Breast epithelium (tissue), 4 donors: ENCODE data around the gene ATP5PB. TPM values are rescaled to one million over a fixed set of nuclear protein-coding genes. Genes with fewer than 3 reads are reported as not detected.

Source experiments
- DNase-seq, 2 donors: peaks; one replicate each; pipeline ENCODE4 v3.0.0-alpha.2; 2019; ENCODE audit warnings: low spot score in 2 of 2
- H3K27ac ChIP-seq, 2 donors: fragments of 200-600 bp; sonication (generic) in 1 of 2; one replicate each; pipeline ENCODE4 v1.5.1; 2016 to 2019; ENCODE audit warnings: mild to moderate bottlenecking in 1 of 2
- H3K27me3 ChIP-seq, 2 donors: fragments of 200-600 bp; sonication (generic) in 1 of 2; one replicate each; pipeline versions ENCODE4 v1.5.1 to v1.6.0; 2017 to 2019; ENCODE audit warnings: control low read depth in 1 of 2, mild to moderate bottlenecking in 1 of 2
- H3K36me3 ChIP-seq: fragments of 200-600 bp; one replicate; pipeline ENCODE4 v1.5.1; 2019
- H3K4me1 ChIP-seq, 2 donors: fragments of 200-600 bp; sonication (generic); one replicate each; pipeline ENCODE4 v1.5.1; 2016 to 2019; ENCODE audit warnings: control low read depth in 1 of 2
- H3K4me3 ChIP-seq, 3 donors: fragments of 200-600 bp; sonication (generic); 1 replicate in 2 of 3; 2 replicates in 1 of 3; pipeline ENCODE4 v1.5.1; 2016 to 2019; ENCODE audit warnings: mild to moderate bottlenecking in 3 of 3, moderate library complexity in 2 of 3
- H3K9me3 ChIP-seq, 2 donors: fragments of 200-600 bp; sonication (generic) in 1 of 2; one replicate each; pipeline ENCODE4 v1.5.1; 2016 to 2019; ENCODE audit warnings: control low read depth in 1 of 2
- POLR2A ChIP-seq: fragments of 450-650 bp; IDR thresholded peaks from one replicate; pipeline ENCODE4 v1.6.1; 2016; ENCODE audit warnings: antibody characterized with exemption, mild to moderate bottlenecking, moderate library complexity
- POLR2AphosphoS5 ChIP-seq, 3 donors: sonication (generic); formaldehyde crosslinking; IDR thresholded peaks; one replicate each; pipeline ENCODE4 v1.6.1; 2017; ENCODE audit warnings: antibody characterized with exemption in 3 of 3
- intact Hi-C: fragments of 100-400 bp; cut with DNase I; formaldehyde crosslinking; loops from one replicate; pipeline ENCODE4 v1.15.1; 2023; ENCODE audit warnings: low total_unique reads
- total RNA-seq, 3 donors: library from RNA; depleted of rRNA; stranded (reverse); fragments of >200 nt; gene quantifications; one replicate each; pipeline ENCODE4 v1.1.0, GENCODE V29; 2016
- TF ChIP-seq, protein P1 (sequence below), 3 donors: fragments of 450-650 bp; IDR thresholded peaks; one replicate each; pipeline ENCODE4 v1.5.1; 2016 to 2017; ENCODE audit warnings: antibody characterized with exemption in 3 of 3, mild to moderate bottlenecking in 3 of 3, moderate library complexity in 3 of 3

The ATP5PB gene
- total RNA-seq, 3 donors from 2014 or later, result 143 to 159 (median 148) TPM

DNA sequence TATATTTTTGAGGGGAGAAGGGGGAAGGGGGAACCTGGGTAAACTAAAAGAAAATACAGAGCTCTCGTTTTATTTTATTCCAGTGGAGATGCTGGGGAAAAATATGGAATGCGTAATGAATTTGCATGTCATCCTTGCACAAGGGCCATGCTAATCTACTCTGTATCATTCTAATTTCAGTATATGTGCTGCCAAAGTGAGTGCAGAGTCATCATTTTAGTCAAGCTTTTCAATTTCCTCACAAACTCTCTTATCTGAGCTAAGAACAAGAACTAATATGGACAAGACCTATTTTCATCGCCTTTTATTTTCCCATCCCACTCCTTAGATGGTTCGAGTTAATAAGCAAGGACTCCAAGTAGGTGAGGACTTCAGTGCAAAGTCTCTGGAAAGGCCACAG lies 41.0 kb downstream of the ATP5PB start:
- TF ChIP-seq, protein P1, sequence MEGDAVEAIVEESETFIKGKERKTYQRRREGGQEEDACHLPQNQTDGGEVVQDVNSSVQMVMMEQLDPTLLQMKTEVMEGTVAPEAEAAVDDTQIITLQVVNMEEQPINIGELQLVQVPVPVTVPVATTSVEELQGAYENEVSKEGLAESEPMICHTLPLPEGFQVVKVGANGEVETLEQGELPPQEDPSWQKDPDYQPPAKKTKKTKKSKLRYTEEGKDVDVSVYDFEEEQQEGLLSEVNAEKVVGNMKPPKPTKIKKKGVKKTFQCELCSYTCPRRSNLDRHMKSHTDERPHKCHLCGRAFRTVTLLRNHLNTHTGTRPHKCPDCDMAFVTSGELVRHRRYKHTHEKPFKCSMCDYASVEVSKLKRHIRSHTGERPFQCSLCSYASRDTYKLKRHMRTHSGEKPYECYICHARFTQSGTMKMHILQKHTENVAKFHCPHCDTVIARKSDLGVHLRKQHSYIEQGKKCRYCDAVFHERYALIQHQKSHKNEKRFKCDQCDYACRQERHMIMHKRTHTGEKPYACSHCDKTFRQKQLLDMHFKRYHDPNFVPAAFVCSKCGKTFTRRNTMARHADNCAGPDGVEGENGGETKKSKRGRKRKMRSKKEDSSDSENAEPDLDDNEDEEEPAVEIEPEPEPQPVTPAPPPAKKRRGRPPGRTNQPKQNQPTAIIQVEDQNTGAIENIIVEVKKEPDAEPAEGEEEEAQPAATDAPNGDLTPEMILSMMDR (IDR thresholded peaks at IDR 0.05), result no peak
- TF ChIP-seq POLR2AphosphoS5 (IDR thresholded peaks at IDR 0.05), result no peak
- no peak for TF ChIP-seq POLR2A
- Histone ChIP-seq H3K27me3 (no peaks in the 10 kb centered on the region), H3K36me3 (no peaks in the 10 kb centered on the region), H3K9me3 (no peaks in the 10 kb centered on the region), H3K4me1 (no peaks in the 10 kb centered on the region), H3K4me3 (no peak overlapping the region), H3K27ac (peak overlapping the region in 1 of 2 donors; percentile 7)
- intact Hi-C loops, result no loop called here
- DNase-seq, result no peak

DNA sequence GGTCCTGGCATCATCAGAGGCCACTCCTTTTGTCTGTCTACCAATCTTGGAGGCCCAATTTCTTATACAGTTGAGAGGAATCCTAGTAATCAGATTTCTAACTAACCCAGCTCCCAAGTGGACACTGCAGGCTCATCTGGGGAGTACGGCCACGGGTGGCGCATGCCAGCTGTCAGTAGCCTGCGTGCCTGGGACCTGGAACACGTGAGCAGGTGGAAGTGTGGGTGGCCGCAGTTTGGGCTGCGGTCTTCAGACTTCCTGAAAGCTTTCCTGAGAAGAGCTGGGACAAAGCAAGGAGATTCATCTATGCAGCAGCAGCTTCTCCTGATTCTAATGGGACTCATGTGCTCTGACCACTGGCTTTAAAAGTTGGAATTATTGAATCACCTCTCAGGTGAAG lies 41.8 kb downstream of the ATP5PB start:
- Histone ChIP-seq H3K36me3 (no peaks in the 10 kb centered on the region), H3K27ac (no peak overlapping the region), H3K4me1 (no peaks in the 10 kb centered on the region), H3K9me3 (no peaks in the 10 kb centered on the region), H3K27me3 (no peaks in the 10 kb centered on the region), H3K4me3 (no peak overlapping the region)
- DNase-seq, result no peak
- TF ChIP-seq, protein P1 (IDR thresholded peaks at IDR 0.05), result no peak
- TF ChIP-seq POLR2A, result no peak
- TF ChIP-seq POLR2AphosphoS5 (IDR thresholded peaks at IDR 0.05), result no peak
- intact Hi-C loops, result no loop called here

GRCh38 chr1:111496398-111496797 lies 47.1 kb downstream of the ATP5PB start:
- intact Hi-C loops, result no loop called here
- H3K9me3 ChIP-seq, result no peaks in the 10 kb centered on the region
- TF ChIP-seq POLR2AphosphoS5 (IDR thresholded peaks at IDR 0.05) (no peak), POLR2A (no peak)
- no peaks in the 10 kb centered on the region for H3K4me1 ChIP-seq
- H3K27me3 ChIP-seq, result no peaks in the 10 kb centered on the region
- H3K36me3 ChIP-seq, result no peaks in the 10 kb centered on the region
- no peak overlapping the region for H3K27ac ChIP-seq
- H3K4me3 ChIP-seq, result no peak overlapping the region
- no peak for DNase-seq

DNA sequence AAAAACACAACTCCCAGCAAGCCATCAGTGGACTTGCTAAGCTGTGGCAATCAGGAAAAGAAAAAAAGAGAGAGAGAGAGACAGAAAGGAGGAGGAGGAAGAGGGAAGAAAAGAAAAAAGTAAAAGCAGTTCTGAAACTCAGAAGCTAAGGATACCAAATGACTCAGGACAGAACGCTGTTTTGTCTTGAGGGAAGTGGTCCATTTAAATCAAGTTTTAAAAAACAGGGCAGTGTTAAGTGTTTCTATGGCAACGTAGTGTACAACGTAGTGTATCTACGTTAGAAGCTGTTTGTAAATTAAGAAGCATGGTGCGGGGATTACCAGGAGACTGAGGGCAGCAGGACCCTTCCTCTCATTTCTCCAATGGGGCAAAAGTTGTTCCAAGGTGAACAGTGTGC lies 48.3 kb downstream of the ATP5PB start:
- intact Hi-C loops, result no loop called here
- TF ChIP-seq POLR2A (no peak), POLR2AphosphoS5 (IDR thresholded peaks at IDR 0.05) (no peak)
- TF ChIP-seq, protein P1 (IDR thresholded peaks at IDR 0.05), result no peak
- Histone ChIP-seq H3K4me3 (no peak overlapping the region), H3K36me3 (no peaks in the 10 kb centered on the region), H3K27ac (no peak overlapping the region), H3K4me1 (no peaks in the 10 kb centered on the region), H3K27me3 (no peaks in the 10 kb centered on the region), H3K9me3 (no peaks in the 10 kb centered on the region)
- DNase-seq, result no peak

- Histone ChIP-seq H3K27me3 (no peaks in the 10 kb centered on the region), H3K36me3 (no peaks in the 10 kb centered on the region), H3K9me3 (no peaks in the 10 kb centered on the region), H3K27ac (no peak overlapping the region), H3K4me3 (no peak overlapping the region), H3K4me1 (no peaks in the 10 kb centered on the region)
- intact Hi-C loops, result no loop called here
- no peak for DNase-seq
- TF ChIP-seq, protein P1 (IDR thresholded peaks at IDR 0.05), result no peak
- TF ChIP-seq POLR2AphosphoS5 (IDR thresholded peaks at IDR 0.05) (no peak), POLR2A (no peak)
These were observed 49.9 kb downstream of the ATP5PB start for GRCh38 chr1:111499026-111499785.
